ENCODE data around the gene LRRFIP2. TPM values are rescaled to one million over a fixed set of nuclear protein-coding genes. Genes with fewer than 3 reads are reported as not detected.

The LRRFIP2 gene
- total RNA-seq, 1 donor from 2014 or later, result 40.0 TPM

DNA sequence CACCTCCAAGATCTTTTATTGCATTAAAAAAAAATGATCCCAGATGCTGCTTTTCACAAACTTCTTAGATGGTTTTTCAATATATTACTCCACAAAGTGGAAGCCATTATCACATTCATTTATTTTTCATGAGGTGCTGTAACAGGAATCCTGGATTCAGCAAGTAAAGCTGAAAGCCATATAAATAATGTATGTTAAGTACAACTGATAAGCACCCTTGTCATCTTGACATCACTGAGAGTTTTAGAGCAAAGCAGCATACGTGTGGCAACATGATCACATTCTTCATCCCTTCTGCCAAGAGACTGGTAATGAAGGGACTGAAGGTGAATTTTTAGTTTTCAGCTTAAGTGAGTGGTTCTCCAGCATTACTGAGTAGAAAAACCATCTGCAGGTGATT lies 44.9 kb upstream of the LRRFIP2 start:
- TF ChIP-seq, protein P1, sequence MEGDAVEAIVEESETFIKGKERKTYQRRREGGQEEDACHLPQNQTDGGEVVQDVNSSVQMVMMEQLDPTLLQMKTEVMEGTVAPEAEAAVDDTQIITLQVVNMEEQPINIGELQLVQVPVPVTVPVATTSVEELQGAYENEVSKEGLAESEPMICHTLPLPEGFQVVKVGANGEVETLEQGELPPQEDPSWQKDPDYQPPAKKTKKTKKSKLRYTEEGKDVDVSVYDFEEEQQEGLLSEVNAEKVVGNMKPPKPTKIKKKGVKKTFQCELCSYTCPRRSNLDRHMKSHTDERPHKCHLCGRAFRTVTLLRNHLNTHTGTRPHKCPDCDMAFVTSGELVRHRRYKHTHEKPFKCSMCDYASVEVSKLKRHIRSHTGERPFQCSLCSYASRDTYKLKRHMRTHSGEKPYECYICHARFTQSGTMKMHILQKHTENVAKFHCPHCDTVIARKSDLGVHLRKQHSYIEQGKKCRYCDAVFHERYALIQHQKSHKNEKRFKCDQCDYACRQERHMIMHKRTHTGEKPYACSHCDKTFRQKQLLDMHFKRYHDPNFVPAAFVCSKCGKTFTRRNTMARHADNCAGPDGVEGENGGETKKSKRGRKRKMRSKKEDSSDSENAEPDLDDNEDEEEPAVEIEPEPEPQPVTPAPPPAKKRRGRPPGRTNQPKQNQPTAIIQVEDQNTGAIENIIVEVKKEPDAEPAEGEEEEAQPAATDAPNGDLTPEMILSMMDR (IDR thresholded peaks at IDR 0.05; ENCODE audit: unreplicated experiment), result no peak

DNA sequence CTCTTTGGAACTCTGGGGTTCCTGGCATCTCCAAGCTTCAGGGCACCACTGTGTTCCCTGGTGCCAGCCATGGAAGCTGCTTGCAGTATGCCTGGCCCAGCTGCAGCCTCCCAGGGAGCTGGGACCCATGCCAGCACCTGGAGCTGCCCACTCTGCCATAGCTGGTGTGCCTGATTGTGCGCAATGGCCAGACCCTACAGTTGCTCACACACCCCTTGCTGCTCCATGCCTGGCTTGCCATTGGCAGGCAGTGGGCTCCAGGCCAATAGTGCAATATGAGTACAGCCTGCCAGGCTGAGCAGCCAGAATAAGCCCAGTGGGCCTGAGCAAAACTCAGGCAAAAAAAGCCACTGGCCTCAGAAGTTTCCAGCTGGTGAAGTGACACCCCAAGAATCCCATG lies 43.8 kb upstream of the LRRFIP2 start:
- Mint-ChIP-seq H3K9me3 (ENCODE audit: unreplicated experiment) (no peaks in the 10 kb centered on the region), H3K27ac (ENCODE audit: unreplicated experiment) (no peak overlapping the region), H3K36me3 (ENCODE audit: low read depth, unreplicated experiment) (no peaks in the 10 kb centered on the region), H3K4me1 (ENCODE audit: unreplicated experiment) (peaks cover 2% of the 10 kb centered on the region), H3K4me3 (ENCODE audit: unreplicated experiment) (no peak overlapping the region), H3K27me3 (ENCODE audit: unreplicated experiment) (peaks cover 2% of the 10 kb centered on the region)
- TF ChIP-seq, protein P1 (IDR thresholded peaks at IDR 0.05; ENCODE audit: unreplicated experiment), result no peak
- DNase-seq (ENCODE audit: low spot score), result no peak

More for the DNA sequence above, 44.9 kb upstream of the LRRFIP2 start:
- peaks cover 2% of the 10 kb centered on the region for H3K27me3 Mint-ChIP-seq (ENCODE audit: unreplicated experiment)
- no peak overlapping the region for H3K27ac Mint-ChIP-seq (ENCODE audit: unreplicated experiment)
- H3K4me1 Mint-ChIP-seq (ENCODE audit: unreplicated experiment), result peaks cover 2% of the 10 kb centered on the region
- H3K9me3 Mint-ChIP-seq (ENCODE audit: unreplicated experiment), result no peaks in the 10 kb centered on the region
- DNase-seq (ENCODE audit: low spot score), result no peak
- no peak overlapping the region for H3K4me3 Mint-ChIP-seq (ENCODE audit: unreplicated experiment)
- no peaks in the 10 kb centered on the region for H3K36me3 Mint-ChIP-seq (ENCODE audit: low read depth, unreplicated experiment)

DNA sequence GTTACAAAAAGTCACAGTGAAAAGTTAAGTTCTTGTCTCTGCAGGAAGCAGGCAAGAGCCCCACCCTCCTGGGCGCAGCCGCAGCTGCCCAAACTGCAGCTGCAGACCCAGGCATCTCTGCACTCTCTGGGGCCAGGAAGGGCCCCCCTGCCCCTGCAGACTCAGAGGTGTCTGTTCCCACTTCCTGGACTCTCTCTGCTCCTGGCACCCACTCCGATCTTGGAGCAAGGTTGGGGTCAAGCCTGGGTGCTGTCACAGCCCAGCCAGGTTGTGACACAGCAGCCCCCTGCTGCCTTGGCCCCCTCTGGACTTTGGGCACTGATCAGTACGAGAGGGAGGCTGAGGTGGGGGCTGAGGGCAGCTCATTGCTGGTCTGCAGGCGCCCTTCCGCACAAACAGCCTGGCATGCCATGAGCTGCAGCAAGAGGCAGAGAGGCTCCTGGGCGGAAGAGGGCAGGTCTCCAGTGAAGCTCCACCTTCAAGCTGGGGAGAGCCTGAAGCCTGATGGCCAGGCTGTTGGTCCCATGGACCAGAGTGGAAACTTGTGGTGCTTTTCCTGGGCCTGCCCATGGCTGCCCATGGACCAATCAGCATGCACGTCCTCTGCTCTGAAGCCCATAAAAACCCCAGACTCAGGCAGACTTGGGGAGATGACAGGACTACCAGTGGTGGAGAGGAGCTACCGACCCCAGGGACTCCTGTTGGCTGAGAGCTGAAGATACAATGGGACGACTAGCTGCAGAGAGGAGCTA lies 42.9 kb upstream of the LRRFIP2 start:
- no peak for DNase-seq (ENCODE audit: low spot score)
- no peak overlapping the region for H3K27ac Mint-ChIP-seq (ENCODE audit: unreplicated experiment)
- peaks cover 2% of the 10 kb centered on the region for H3K27me3 Mint-ChIP-seq (ENCODE audit: unreplicated experiment)
- H3K4me1 Mint-ChIP-seq (ENCODE audit: unreplicated experiment), result no peaks in the 10 kb centered on the region
- H3K36me3 Mint-ChIP-seq (ENCODE audit: low read depth, unreplicated experiment), result no peaks in the 10 kb centered on the region
- TF ChIP-seq, protein P1 (IDR thresholded peaks at IDR 0.05; ENCODE audit: unreplicated experiment), result no peak
- no peak overlapping the region for H3K4me3 Mint-ChIP-seq (ENCODE audit: unreplicated experiment)
- H3K9me3 Mint-ChIP-seq (ENCODE audit: unreplicated experiment), result no peaks in the 10 kb centered on the region

DNA sequence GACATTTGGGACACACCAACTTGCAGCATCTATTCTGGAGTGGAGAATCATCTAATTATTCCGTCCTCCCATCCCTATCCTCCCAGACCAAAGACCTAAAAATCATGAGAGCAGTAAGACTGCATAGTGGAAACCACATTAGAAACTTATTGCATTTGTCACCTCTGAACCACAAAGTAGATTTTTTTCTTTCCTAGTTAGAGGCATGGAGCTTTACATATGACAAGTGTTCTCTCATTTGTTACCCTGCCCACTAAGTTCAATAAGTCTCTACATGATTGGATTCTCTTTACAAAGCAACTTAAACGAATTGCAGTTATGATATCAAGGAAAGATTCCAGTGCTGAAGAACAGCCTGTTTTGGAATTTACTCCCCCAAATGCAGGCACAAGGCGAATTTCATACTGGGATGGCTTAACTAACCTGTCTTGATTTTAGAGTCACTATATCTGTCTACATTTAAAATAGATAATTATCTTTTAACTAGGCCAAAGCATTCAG lies 42.3 kb upstream of the LRRFIP2 start:
- no peak for DNase-seq (ENCODE audit: low spot score)
- Mint-ChIP-seq H3K36me3 (ENCODE audit: low read depth, unreplicated experiment) (no peaks in the 10 kb centered on the region), H3K9me3 (ENCODE audit: unreplicated experiment) (no peaks in the 10 kb centered on the region), H3K4me1 (ENCODE audit: unreplicated experiment) (no peaks in the 10 kb centered on the region), H3K27ac (ENCODE audit: unreplicated experiment) (no peak overlapping the region), H3K4me3 (ENCODE audit: unreplicated experiment) (no peak overlapping the region), H3K27me3 (ENCODE audit: unreplicated experiment) (no peaks in the 10 kb centered on the region)
- TF ChIP-seq, protein P1 (IDR thresholded peaks at IDR 0.05; ENCODE audit: unreplicated experiment), result no peak

DNA sequence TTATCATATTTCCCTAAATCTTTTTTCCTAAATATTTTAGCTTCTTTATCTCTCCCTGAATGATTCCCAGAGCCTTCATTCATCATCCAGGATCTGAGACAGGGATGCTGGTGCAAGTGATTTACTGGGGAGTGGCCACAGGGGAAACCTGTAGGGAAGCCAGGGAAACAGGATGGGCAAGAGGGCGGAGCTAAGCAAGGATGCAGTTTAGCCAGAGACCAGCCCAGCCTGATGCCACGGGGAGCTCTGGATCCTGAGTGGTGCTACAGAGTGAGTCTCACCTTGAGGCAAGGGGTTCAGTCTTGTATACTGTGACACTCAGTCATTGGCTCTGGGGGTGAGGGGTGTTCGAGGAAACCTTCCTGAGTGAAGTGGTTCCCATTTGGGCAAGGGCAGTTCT lies 39.7 kb upstream of the LRRFIP2 start:
- Mint-ChIP-seq H3K4me3 (ENCODE audit: unreplicated experiment) (no peak overlapping the region), H3K4me1 (ENCODE audit: unreplicated experiment) (no peaks in the 10 kb centered on the region), H3K27ac (ENCODE audit: unreplicated experiment) (no peak overlapping the region), H3K36me3 (ENCODE audit: low read depth, unreplicated experiment) (no peaks in the 10 kb centered on the region), H3K27me3 (ENCODE audit: unreplicated experiment) (no peaks in the 10 kb centered on the region), H3K9me3 (ENCODE audit: unreplicated experiment) (no peaks in the 10 kb centered on the region)
- TF ChIP-seq, protein P1 (IDR thresholded peaks at IDR 0.05; ENCODE audit: unreplicated experiment), result no peak
- no peak for DNase-seq (ENCODE audit: low spot score)
